MV-4-11 (cell line): ENCODE measurements around the gene ZNFX1.
"Not testable (repeated sequence)": the region's sequence is repeated elsewhere in the genome, so short reads cannot be mapped to it uniquely, and the experiment has no call there.

Experiments used
- DNase-seq: peaks from one replicate; lab custom pipeline; 2025; lab: John Stamatoyannopoulos, UW

The ZNFX1 gene

DNA sequence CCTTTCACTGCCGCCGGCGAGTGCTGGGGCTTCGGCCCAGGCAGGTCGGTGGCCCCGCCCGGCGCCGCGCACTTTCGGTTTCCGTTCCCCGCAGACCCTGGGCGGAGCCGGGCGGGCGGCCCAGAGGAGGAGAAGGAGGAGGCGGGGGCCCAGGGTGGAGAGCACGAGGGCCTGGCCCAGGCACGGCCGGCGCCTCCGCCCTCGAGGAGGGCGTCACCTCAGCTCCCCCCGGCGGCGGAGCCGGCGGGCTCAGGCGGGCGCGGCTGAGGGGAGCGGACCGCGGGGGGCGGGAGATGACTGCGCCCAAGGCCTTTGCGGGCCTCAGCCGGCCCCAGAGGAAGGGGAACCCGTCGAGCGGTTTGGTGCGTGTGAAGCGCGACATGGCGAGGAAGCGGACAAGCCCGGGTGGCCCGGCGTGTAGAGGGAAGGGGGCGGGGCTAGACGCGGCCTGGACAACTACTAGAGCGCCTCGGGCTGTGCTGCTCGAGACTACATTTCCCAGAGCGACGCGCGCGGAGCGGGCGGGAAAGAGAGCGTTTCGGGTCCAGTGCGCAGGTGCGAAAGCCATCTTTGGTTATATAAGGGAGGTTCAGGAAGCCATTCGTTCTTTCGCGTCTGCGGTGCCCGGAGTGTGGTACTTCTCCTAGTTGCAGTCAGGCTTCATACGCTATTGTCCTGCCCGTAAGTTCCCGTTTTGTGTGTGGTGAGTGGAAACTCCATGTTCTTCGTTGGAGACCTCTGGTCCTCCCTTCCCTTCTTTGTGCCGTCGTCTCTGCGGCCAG is at the start of gene ZNFX1:
ZNFX1 (minus strand) TSS at position 22 of the 782 bp plus-strand sequence. CDS start 2,218 bp downstream, outside the sequence.
- peak; percentile 98 for DNase-seq

DNA sequence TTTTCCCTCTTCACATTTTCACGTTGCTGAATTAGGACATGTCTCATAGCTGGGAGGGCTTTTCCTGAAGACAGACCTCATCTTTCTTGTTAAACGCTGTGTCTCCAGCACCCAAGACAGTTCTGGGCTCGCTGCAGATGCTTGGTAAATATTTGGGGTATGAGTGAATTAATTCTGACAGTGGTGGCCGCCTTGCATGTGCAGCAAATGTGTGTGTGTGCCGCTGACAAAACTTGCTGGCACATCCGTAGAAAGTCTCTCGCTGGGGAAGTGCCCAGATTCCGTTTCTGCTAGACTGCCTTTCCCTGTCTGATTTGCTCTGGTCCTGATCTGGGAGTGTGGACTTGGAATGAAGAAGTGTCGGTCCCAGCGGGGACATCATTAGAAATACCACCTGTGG is 48.2 kb upstream of the ZNFX1 start:
- no peak for DNase-seq

DNA sequence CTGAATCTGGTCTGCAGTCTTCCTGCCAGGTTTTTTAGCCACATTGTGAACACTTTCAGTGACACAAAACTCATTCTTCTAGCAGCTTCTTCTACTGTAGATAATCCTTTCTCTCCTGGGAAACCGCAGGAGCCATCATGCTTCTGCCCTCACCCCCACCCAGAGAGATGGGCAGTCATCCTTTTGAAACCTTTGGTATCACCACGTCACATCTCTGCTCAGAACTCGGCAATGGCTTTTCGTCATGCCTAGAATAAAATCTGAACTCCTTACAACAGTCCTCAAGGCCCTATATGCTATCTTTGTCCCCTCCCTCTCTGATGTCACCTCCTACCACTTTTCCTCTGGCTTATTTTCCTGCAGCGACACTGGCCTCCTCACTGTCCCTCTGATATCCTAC is 46.4 kb upstream of the ZNFX1 start:
- DNase-seq: no peak

DNA sequence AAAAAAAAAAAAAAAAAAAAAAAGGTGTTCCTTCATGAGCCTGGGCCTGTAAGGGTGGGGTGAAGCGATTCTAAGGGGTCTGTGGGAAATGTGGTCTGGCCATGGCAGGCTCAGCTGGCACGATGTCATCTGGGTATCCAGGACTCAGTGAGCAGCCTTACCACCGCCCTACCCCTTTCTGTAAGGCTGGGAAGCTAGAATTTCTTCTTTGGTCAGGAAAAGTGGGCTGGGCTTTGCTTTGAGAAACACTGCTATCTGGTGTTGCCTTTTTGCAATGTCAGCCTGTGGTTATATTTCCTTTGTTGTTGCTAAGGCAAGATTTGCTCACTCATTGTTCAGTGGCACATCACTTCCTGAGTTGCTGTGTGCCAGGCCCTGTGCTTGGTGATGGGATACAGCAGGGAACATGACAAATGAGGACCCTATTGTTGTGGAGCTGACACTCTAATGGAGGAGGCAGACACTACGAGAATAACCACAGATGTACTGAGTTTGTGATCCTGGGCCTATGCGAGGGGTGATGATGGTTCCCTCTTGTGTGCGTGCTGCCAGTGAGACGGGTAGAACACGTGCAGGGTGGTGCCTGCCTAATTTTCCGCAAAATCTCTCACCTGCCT is 45.9 kb upstream of the ZNFX1 start:
- DNase-seq: peak; percentile 62

DNA sequence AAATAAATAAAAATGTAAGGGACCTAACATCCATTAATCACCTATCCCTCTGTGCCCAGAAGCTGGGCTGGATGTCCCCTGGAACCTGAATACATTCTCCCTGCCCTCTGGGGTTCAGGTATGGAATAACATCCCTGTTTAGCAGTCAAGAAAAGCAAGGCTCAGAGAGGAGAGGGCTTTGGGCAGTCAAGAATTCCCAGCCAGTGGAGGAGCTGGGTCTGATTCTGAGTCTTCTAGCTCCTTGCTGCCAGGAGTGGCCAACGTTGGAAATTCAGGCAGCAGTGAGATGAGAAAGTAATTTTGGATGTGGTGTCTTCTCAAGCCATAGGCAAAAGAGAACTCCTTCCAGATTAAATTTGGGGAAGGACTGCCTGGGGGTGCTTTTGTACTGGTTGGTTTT is 42.6 kb upstream of the ZNFX1 start:
- no peak for DNase-seq

DNA sequence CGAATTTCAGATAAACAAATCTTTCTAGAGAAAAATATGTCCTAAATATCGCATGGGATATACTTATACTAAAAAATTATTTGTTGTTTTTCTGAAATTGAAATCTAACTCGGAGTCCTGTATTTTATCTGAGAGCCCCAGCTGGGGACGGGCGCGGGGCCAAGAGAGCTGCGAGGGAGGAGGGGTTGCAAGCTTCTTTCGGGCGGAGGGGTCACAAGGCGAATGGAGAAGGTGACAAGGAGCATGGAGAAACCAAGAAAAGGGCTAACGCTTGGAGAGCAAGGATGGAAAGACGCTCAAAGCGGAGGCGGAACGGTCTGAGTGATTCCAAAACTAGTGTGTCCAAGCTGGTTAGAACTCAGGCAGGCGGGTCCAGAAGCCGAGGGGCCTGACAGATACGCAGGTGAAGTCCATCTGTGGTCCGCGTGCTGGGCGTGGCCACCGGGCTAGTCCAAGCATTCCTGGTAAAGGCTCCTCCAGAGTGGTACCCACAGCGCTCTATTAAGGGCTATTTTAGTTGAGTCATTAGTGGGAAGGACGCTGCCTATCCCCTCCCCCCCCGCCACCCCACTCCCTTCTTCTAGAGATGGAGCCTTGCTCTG is 41.5 kb upstream of the ZNFX1 start:
- DNase-seq: no peak

DNA sequence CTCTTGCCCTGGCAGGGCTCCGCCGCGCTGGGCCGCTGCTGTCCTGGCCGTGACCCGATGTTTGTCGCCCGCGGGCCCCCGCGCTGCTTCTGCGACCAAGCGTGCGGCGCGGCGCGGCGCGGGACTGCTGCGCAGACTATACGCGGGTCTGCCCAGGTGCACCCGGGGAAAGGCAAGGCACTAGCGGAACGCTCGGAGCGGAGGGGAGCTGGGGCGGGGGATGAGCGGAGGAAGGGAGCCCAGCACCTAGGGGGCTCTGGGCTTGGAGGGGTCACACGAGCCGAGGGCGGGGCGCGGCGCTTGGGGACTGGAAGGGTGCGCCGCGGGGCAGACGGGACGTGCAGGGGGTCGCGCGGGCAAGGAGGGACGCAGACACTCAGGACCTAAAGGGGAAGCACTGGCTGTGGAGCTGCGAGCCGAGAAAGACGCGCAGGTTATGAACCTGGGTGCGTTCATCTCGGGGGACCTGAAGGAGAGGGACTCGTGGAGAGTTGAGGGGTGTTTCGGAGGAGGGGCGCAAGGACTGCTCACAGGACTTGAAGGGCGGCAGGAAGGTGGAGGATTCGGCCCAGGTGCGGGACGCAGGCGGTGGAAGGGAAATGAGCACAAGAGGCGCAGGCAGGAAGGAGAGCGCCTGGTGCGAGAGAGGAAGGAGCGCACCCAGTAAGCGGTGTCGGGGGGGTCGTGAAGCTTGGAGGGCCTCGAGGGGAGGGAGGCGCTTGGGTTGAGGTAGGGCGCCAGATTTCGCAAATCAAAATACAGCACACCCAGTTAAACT is 40.8 kb upstream of the ZNFX1 start:
- DNase-seq: no peak

DNA sequence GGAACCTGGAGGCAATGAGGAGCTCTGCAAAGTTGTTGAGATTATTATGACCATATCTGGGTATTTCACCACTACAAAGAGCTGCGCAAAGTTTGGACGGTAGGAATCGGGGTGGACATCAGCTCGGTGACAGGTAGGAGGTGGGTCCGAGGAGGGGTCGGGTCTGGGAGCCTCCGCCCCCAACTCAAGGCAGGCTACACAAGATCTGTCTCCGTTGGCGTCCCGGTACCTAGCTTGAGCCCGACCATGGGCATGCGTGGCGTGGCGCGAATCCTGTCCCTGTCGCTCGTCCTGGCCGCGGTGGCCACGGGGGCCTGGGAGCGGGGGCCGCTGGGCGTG is 40.2 kb upstream of the ZNFX1 start:
- no peak for DNase-seq

DNA sequence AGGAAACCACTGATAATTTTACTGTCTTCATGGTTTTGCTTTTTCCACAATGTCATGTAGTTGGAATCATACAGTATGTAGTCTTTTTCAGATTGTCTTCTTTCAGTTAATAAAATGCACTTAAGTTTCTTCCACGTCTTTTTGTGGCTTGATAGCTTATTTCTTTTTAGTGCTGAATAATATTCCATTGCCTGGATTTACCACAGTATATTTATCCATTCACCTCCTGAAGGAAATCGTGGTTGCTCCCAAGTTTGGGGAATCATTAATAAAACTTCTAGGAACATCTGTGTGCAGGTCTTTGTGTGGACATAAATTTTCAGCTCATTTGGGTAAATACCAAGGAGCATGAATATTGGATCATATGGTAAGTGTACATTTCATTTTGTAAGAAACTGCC is 38.8 kb upstream of the ZNFX1 start:
- no peak for DNase-seq

DNA sequence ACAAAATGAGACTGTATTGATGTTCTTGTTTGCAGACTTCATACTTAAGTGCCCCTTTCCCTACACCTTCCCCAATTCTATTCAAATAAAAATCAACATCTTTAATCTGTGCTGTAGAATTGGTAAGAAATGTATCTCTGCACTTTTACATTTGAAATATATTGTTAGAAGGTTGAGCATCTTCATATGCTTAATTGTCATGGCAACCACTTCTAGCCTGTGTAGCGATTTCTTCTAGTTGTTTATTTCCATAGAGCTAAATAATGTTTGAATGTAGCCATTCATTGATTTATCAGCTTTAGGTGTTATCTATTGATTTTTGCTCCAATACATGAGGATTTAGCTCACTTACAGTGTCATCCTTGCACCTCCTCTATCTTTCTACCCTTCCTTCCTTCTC is 37.7 kb upstream of the ZNFX1 start:
- DNase-seq: no peak

DNA sequence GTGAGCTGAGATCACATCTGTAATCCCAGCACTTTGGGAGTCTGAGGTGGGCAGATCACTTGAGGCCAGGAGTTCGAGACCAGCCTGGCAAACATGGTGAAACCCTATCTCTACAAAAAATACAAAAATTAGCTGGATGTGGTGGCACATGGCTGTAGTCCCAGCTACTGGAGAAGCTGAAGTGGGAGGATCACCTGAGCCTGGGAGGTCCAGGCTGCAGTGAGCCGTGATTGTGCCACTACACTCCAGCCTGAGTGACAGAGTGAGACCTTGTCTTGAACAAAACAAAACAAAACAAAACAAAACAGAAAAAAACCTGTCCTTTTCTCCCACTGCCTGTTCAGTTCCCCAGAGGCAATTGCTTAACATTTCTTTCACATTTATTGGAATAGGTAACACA is 36.2 kb upstream of the ZNFX1 start:
- not testable (repeated sequence) for DNase-seq

DNA sequence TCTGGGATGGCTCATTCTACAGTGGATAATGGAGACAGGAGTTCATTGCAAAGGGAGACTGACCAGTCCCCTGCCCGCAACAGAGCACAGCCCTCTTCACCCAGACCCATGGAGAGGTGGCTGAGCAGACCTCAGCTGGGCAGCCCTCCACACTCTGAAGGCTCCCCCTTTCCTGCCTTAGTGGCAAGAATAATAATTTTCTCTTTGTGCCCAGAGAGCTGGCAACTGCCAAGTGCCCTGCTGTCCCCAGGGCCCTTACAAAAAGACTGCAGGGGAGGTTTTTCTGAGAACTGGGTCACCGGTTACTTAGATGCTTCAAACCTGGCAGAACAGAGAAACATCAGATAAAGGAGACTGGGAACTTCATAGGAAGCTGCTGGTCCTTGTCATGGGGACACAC is 35.4 kb upstream of the ZNFX1 start:
- no peak for DNase-seq

DNA sequence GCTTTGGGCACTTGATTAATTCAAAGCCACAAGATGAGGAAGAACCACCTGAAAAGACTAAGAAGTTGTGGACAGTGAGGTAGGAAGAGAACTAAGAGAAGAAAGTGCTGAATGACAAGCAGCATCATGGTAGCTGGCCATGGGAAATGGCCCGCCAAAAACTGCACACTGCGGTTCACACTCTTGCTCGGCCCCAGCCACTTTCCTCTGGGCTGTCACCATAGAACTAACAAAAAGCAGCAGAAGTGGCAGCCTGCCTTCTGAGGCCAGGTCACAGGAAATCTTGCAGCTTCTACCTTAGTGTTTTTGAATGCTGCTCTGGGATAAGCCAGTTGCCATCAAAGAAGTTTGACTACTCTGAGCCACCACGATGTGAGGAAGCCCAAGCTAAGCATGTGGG is 34.8 kb upstream of the ZNFX1 start:
- no peak for DNase-seq

DNA sequence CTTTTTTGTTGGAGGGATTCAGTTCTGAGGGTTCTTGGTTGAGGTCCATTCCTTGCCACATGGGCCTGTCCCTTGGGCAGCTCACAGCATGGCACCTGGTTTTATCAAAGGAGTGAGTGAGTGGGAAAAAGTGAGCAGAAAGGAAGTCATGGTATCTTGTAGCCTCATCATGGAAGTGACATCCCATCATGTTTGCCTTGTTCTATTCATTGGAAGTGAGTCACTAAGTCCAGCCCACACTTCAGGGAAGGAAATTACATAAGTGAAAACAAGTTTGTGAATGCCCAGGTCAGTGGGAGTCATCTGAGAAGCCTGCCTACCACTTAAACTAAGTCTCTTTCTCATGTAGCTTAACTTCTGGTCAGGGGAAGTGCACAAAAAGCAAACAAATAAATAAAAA is 32.8 kb upstream of the ZNFX1 start:
- DNase-seq: peak; percentile 28

DNA sequence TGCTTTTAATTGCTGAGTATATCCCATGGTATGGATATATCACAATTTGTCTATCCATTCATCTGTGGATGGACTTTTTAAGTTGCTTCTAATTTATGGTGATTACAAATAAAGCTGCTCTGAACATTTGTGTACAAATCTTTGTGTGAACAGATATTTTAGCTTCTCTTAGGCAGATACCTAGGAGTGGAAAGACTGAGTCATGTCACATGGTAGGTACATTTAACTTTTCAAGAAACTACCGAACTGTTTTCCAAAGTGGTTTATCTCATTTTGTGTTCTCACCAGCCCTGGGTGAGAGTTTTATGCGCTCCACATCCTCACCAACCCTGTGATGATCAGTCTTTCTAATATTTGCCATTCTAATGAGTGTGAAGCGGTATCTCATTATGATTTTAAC is 31.0 kb upstream of the ZNFX1 start:
- no peak for DNase-seq

DNA sequence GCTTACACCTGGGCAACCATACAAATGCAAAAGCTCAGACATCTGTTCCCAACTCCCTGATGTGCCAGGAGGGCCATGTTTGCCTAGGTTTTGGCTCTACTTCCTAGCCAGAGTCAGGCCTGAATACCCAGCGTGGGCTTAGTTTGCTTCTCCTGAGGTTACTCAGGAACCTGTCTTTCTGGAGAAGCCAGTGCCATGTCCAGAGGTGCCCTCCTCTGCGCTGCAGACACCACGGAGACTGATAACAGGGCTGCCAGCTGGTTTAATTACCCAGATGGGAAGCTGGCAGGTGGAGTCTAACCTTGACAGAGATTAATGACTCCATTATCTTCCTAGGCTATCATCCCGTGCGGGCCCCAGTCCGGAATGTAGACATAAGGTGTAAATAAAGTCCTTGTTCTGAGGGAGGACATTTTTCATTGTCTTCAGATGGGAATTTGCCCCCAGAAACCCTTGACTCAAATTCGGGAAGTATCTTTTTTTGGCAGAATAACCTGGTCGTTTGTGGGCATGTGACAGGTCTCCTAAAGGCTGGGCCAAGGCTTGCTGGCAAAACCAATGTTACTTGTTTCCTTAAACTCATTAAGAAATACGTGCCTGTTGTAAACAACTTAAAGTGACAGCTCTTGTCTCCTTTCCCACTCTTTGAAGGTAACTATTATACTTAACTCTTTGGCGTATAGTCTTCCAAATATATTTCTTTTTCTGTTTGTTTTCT is 29.2 kb upstream of the ZNFX1 start:
- no peak for DNase-seq

DNA sequence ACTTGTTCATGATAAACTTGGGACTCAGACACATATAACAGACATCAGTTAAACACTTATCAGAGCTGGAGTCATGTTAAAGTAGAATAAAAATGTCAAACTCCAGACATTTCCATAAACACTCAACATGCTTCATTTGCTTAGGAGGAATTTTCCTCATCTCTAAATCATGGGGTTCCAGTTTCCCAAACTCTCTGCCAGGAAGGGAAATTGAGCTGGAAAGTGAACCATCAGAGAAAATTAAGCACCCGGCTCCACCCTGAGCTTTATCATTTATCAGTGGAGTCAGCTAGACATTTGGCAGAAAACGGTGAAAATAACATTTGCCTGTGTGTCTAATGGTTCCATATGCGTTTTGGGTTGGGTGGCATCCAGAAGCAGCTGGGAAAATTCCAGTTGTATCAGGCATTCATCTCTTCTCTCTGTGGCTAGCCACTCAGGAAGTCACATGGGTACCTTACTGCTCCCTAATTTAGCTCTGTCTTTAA is 25.3 kb upstream of the ZNFX1 start:
- DNase-seq: peak; percentile 30

DNA sequence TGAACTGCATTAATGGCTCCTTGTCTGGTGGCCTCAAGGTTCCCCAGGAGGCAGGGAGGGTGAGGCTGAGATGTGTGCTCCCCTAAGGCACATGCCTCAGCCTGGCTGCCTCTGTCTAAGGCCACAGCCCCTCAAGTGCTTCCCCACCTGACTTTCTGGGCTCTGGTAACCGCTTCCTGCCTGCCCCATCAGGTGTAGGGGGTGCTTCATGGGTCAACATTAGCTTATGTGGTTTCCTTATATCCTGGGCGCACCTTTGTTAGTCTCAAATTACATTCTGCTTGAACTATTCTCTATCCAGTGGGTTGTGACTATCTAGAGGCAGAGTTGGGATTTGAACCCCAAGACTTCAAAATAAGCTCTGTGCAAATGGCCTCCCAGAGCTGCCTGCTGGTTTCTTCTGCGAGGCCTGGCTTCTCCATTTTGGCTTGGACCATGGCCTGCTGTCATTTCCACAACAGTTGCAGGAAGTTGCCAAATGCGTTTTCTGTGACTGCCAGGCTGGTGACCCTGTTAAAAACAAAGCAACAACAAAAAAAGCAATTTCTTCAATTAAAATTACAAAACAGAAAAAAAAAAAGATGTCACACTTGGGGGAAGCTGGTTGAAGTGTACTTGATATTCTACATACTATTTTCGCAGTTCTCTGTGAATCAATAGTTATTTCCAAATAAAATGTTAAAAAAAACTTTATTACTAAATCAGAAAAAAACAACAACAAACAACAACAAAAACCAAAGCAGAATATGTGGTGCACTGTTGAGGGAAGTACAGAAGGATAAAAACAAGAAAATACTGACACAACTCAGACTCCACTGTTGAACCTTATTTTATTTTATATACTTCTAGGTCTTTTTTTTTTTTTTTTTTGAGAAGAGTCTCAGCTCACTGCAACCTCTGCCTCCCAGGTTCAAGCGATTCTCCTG is 20.0 kb upstream of the ZNFX1 start:
- DNase-seq: peak; percentile 62

DNA sequence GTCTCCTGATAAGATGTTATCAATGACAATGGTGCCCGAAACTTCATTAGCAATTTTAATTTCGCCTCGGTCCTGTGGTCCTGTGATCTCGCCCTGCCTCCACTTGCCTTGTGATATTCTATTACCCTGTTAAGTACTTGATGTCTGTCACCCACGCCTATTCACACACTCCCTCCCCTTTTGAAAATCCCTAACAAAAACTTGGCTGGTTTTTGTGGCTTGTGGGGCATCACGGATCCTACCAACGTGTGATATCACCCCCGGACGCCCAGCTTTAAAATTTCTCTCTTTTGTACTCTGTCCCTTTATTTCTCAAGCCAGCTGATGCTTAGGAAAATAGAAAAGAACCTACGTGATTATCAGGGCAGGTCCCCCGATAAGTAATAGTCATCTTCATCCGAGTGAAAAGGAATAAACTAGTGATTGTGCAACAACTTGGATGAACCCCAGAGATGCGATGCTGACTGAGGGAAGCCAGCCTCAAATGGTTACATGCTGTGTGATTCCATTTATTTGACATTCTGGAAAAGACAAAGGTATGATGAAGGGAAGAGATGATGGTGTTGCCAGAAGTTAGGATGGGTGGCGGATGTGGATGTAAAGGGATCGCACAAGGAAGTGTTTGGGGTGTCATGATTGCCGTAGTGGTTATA is 16.3 kb upstream of the ZNFX1 start:
- DNase-seq: not testable (repeated sequence)

DNA sequence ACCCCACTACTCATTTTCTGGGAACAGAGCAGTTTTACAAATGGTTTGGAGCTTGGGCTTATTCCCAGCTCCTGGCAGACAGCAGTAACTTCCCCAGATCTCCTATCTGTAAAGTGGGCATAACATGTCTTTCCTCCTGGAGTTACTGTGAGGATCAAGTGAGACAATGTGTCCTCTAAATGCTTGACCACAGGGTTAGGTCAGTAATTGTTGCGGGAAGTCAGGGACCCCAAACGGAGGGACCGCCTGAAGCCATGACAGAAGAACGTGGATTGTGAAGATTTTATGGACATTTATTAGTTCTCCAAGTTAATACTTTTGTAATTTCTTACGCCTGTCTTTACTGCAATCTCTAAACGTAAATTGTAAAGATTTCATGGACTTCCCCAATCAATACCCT is 15.3 kb upstream of the ZNFX1 start:
- DNase-seq: no peak
